Measurements from ENCODE around the gene RASSF5.

GRCh38 chr1:206512851-206513180 lies 5.5 kb downstream of the RASSF5 start:
- TF ChIP-seq CTCF (IDR thresholded peaks at IDR 0.05; ENCODE audit: low read depth, low read length) (no peak), EZH2phosphoT487 (IDR thresholded peaks at IDR 0.05; ENCODE audit: low read depth) (no peak)
